Neuronal stem cell (in vitro differentiated cells): ENCODE measurements around the gene LRIG1.

Experiments used
- DNase-seq: peaks from one replicate; pipeline ENCODE4 v3.0.0-alpha.2; 2013; ENCODE audit warnings: low spot score
- H2AFZ ChIP-seq: one replicate; pipeline ENCODE4 v1.6.1; 2013; ENCODE audit warnings: mild to moderate bottlenecking, low read length, inconsistent platforms
- H2AK5ac ChIP-seq: 2 replicates; pipeline ENCODE4 v1.6.1; 2013; ENCODE audit warnings: low read depth, mild to moderate bottlenecking, inconsistent platforms, low read length, moderate library complexity, mixed read lengths
- H2BK120ac ChIP-seq: 2 replicates; pipeline ENCODE4 v1.6.1; 2013; ENCODE audit warnings: low read depth, mild to moderate bottlenecking, inconsistent platforms, low read length, moderate library complexity, mixed read lengths
- H2BK12ac ChIP-seq: one replicate; pipeline ENCODE4 v1.6.1; 2013; ENCODE audit warnings: low read length, inconsistent platforms
- H2BK15ac ChIP-seq: 2 replicates; pipeline ENCODE4 v1.6.1; 2013; ENCODE audit warnings: mild to moderate bottlenecking, low read length, inconsistent platforms, mixed read lengths
- H2BK5ac ChIP-seq: one replicate; pipeline ENCODE4 v1.6.1; 2013; ENCODE audit warnings: inconsistent platforms, mild to moderate bottlenecking, low read length, moderate library complexity
- H3K14ac ChIP-seq: one replicate; pipeline ENCODE4 v1.6.1; 2013; ENCODE audit warnings: low read length, inconsistent platforms
- H3K18ac ChIP-seq: 2 replicates; pipeline ENCODE4 v1.6.1; 2013; ENCODE audit warnings: low read length, inconsistent platforms
- H3K23ac ChIP-seq: 2 replicates; pipeline ENCODE4 v1.6.1; 2013; ENCODE audit warnings: low read depth, mild to moderate bottlenecking, mixed read lengths, low read length, inconsistent platforms; ENCODE audit not compliant: poor library complexity
- H3K27ac ChIP-seq: replicated peaks from 3 replicates; pipeline ENCODE4 v1.5.1; 2013; ENCODE audit warnings: low read length, inconsistent platforms
- H3K27me3 ChIP-seq, 3 experiments: 2 replicates each; pipeline ENCODE4 v1.6.1; 2013; ENCODE audit warnings: low read length in 3 of 3, mild to moderate bottlenecking in 2 of 3, inconsistent platforms in 1 of 3, low read depth in 1 of 3, mixed read lengths in 1 of 3, moderate library complexity in 1 of 3; ENCODE audit not compliant: control insufficient read depth in 3 of 3, insufficient read depth in 3 of 3
- H3K36me3 ChIP-seq, 2 donors: replicated peaks in 1 of 2; 2 replicates each; pipeline ENCODE4 v1.6.1; 2013; ENCODE audit warnings: low read length in 2 of 2; ENCODE audit not compliant: control insufficient read depth in 2 of 2, insufficient read depth in 2 of 2
- H3K4ac ChIP-seq: 2 replicates; pipeline ENCODE4 v1.6.1; 2013; ENCODE audit warnings: inconsistent platforms, mild to moderate bottlenecking, low read length, moderate library complexity
- H3K4me1 ChIP-seq, 2 donors: 1 replicate in 1 of 2; 2 replicates in 1 of 2; pipeline ENCODE4 v1.6.1; 2013; ENCODE audit warnings: low read length in 2 of 2, low read depth in 1 of 2; ENCODE audit not compliant: control insufficient read depth in 2 of 2, insufficient read depth in 1 of 2
- H3K4me2 ChIP-seq: one replicate; pipeline ENCODE4 v1.6.1; 2013; ENCODE audit warnings: mild to moderate bottlenecking, low read length, inconsistent platforms; ENCODE audit not compliant: insufficient read depth, poor library complexity, severe bottlenecking
- H3K4me3 ChIP-seq, 2 donors: 2 replicates each; pipeline ENCODE4 v1.5.1; 2013; ENCODE audit warnings: low read length in 2 of 2, mild to moderate bottlenecking in 2 of 2, inconsistent platforms in 1 of 2, moderate library complexity in 1 of 2
- H3K79me1 ChIP-seq: one replicate; pipeline ENCODE4 v1.6.1; 2013; ENCODE audit warnings: low read depth, mild to moderate bottlenecking, inconsistent platforms, low read length, moderate library complexity
- H3K9ac ChIP-seq: one replicate; pipeline ENCODE4 v1.6.1; 2013; ENCODE audit warnings: mild to moderate bottlenecking, low read depth, low read length, inconsistent platforms; ENCODE audit not compliant: poor library complexity
- H3K9me3 ChIP-seq, 2 donors: replicated peaks in 1 of 2; 2 replicates each; pipeline versions ENCODE3 to v1.6.1; 2013; ENCODE audit warnings: low read length in 2 of 2, mild to moderate bottlenecking in 2 of 2, inconsistent platforms in 1 of 2, low read depth in 1 of 2, mixed read lengths in 1 of 2, moderate library complexity in 1 of 2; ENCODE audit not compliant: control insufficient read depth in 2 of 2, insufficient read depth in 1 of 2
- H4K8ac ChIP-seq: one replicate; pipeline ENCODE4 v1.6.1; 2013; ENCODE audit warnings: low read depth, mild to moderate bottlenecking, inconsistent platforms, low read length, moderate library complexity
- H4K91ac ChIP-seq: one replicate; pipeline ENCODE4 v1.6.1; 2013; ENCODE audit warnings: low read length, low read depth, mild to moderate bottlenecking, inconsistent platforms; ENCODE audit not compliant: poor library complexity
- WGBS, 2 donors: extraction: QIAGEN DNeasy Blood & Tissue Kit; methylation state at CpG; one replicate each; pipeline ENCODE4 v1.1.7; 2013; ENCODE audit warnings: missing lambda C conversion rate in 2 of 2, mixed read lengths in 1 of 2; ENCODE audit not compliant: insufficient read length in 2 of 2, insufficient replicate concordance in 1 of 2; ENCODE audit errors: extremely low coverage in 2 of 2; 5-methylcytosine and 5-hydroxymethylcytosine counted together

LRIG1 gene

DNA sequence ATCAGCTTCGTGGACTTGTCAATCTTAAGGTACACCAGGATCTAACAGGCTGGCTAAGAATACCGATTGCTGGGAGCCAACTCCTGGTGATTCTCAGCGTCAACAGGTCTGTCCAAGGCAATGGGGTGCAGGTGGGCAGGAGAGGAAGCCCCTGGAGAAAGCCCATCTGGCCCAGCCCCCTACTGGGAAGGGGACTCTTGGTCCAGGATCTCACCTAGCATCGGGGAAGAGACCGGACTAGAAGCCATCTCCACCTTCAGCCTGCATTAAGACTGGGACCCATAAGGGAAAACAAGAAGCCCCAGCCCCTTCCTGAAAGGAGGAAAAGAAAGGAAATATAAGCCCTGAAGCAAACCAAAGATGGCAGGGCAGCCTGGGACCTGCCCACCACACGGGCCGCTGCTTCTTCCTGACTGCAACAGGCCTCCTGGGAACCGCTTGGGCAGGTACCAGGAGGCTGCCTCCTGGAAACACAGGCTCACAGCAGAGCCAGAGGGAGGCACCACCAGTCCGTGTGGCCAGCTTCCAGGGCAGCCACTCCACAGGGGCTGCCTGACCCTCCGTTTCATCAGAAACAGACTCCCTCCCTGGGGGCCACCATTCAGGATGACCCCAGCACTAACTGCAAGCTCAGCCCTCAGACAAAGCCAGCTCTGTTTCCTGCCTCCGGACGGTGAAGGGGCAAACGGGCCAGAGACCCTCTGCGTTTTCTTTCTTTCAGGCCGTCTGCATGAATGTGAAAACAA is 100.2 kb downstream of the LRIG1 start:
- Histone ChIP-seq H4K8ac (no peak overlapping the region), H3K23ac (no peak overlapping the region), H4K91ac (no peak overlapping the region), H2BK12ac (no peak overlapping the region), H3K14ac (no peak overlapping the region), H3K4ac (no peak overlapping the region), H3K79me1 (peaks cover 22% of the 10 kb centered on the region), H3K9me3 (no peaks in the 10 kb centered on the region), H2AFZ (no peak overlapping the region), H3K18ac (no peak overlapping the region), H3K9ac (no peak overlapping the region), H3K4me2 (no peak overlapping the region), H2BK5ac (no peak overlapping the region), H3K27ac (peak overlapping the region; percentile 50), H3K4me1 (peaks cover 29 to 34% of the 10 kb centered on the region in 2 donors), H2BK120ac (no peak overlapping the region), H2AK5ac (no peak overlapping the region), H3K27me3 (no peaks in the 10 kb centered on the region), H2BK15ac (no peak overlapping the region), H3K36me3 (peaks cover 74 to 90% of the 10 kb centered on the region in 2 donors), H3K4me3 (no peak overlapping the region)
- DNase-seq: peak; percentile 18
- no CpG with 5 or more reads among the region's 15 CpGs for WGBS, 2 donors

DNA sequence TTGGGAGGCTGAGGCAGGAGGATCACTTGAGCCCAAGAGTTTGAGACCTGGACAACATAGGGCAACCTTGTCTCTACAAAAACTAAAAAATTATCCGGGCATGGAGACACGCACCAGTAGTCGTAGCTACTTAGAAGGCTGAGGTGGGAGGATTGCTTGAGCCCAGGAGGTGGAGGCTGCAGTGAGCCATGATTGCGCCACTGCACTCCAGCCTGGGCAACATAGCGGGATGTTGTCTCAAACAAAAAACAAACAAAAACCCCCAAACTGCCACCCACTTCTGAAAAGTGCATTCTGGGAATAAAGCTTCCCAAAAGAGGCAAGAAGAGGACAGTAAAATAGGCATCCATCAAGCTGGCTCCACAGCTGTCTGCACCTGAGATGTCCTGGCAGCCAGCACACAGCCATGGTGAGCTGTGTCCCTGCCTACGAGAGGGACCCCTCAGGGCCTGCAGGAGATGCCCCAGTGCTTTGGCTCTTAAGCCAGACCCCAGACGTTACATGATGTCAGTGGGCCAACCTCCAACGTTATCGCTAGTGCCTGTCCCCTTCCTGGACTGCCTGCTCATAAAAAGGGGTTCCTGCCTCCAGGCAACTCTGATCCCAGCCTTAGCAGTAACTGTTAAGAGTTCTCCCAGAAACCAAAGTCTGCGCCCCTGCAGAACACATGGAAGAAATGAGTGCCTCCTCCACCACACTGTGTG is 101.1 kb downstream of the LRIG1 start:
- H3K27ac ChIP-seq: no peak overlapping the region

DNA sequence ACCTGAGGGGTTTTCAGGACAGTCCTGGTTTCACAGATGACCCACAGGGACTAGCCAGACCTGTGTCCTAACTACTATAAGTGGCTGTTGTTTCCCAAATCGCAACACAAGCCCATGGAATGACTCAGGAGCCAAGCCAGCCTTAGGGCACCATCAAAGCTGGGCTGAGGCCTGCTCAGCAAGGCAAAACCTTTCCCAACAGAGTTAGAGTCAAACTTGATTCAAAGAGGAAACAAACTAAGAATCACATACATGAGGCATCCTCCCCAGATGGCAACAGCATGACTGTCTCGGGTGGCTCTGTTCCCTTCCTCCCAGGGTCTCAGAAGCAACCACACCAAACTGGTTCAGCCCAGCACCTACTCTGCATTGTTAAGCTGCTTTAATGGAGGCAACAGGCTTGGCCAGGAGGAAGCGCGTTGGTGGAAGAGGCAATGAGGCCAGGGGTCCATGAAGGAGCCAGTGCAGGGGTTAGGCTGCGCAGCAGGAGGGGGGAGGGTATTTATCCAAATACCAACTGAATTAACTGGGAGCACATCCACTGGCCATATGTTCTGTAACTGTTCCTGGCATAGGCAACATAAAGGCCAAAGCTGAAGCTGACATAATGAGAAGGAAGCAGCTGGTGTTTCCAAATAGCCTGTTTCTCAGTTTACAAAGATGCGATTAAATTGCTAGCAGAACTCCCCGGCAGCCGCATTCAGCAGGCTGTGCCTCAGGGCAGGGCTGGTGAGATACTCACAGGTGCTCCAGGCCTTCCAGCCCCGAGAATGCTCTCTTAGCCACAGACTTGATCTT is 102.4 kb downstream of the LRIG1 start:
- peaks cover 23 to 29% of the 10 kb centered on the region in 2 donors for H3K4me1 ChIP-seq
- peaks cover 70 to 90% of the 10 kb centered on the region in 2 donors for H3K36me3 ChIP-seq
- H3K4ac ChIP-seq: no peak overlapping the region
- peaks cover 20% of the 10 kb centered on the region for H3K79me1 ChIP-seq
- H2BK15ac ChIP-seq: no peak overlapping the region
- no peak overlapping the region for H2AFZ ChIP-seq
- H3K27me3 ChIP-seq: no peaks in the 10 kb centered on the region
- H2BK12ac ChIP-seq: no peak overlapping the region
- H3K4me2 ChIP-seq: no peak overlapping the region
- no peak overlapping the region for H3K18ac ChIP-seq
- no peak overlapping the region for H4K8ac ChIP-seq
- H2BK120ac ChIP-seq: no peak overlapping the region
- no peak for DNase-seq
- peak overlapping the region; percentile 4 for H3K23ac ChIP-seq
- no peak overlapping the region for H4K91ac ChIP-seq
- no peaks in the 10 kb centered on the region for H3K9me3 ChIP-seq
- H3K4me3 ChIP-seq: no peak overlapping the region
- no peak overlapping the region for H3K9ac ChIP-seq
- no peak overlapping the region for H2BK5ac ChIP-seq
- WGBS, 2 donors: no CpG with 5 or more reads among the region's 9 CpGs
- no peak overlapping the region for H2AK5ac ChIP-seq
- H3K14ac ChIP-seq: peak overlapping the region; percentile 5
- no peak overlapping the region for H3K27ac ChIP-seq

More for the DNA sequence above, 101.1 kb downstream of the LRIG1 start:
- no peak for DNase-seq
- WGBS, 2 donors: no CpG with 5 or more reads among the region's 10 CpGs
- H3K9ac ChIP-seq: no peak overlapping the region
- H3K79me1 ChIP-seq: peaks cover 21% of the 10 kb centered on the region
- no peak overlapping the region for H4K91ac ChIP-seq
- no peaks in the 10 kb centered on the region for H3K9me3 ChIP-seq
- H3K36me3 ChIP-seq: peaks cover 74 to 90% of the 10 kb centered on the region in 2 donors
- no peak overlapping the region for H3K4ac ChIP-seq
- H3K18ac ChIP-seq: no peak overlapping the region
- H2BK15ac ChIP-seq: no peak overlapping the region
- no peak overlapping the region for H2AFZ ChIP-seq
- no peak overlapping the region for H2BK120ac ChIP-seq
- H3K4me3 ChIP-seq: no peak overlapping the region
- H3K27me3 ChIP-seq: no peaks in the 10 kb centered on the region
- H2BK5ac ChIP-seq: no peak overlapping the region
- peaks cover 28 to 29% of the 10 kb centered on the region in 2 donors for H3K4me1 ChIP-seq
- H3K14ac ChIP-seq: no peak overlapping the region
- H2BK12ac ChIP-seq: no peak overlapping the region
- no peak overlapping the region for H3K4me2 ChIP-seq
- no peak overlapping the region for H3K23ac ChIP-seq
- H4K8ac ChIP-seq: no peak overlapping the region
- H2AK5ac ChIP-seq: no peak overlapping the region

DNA sequence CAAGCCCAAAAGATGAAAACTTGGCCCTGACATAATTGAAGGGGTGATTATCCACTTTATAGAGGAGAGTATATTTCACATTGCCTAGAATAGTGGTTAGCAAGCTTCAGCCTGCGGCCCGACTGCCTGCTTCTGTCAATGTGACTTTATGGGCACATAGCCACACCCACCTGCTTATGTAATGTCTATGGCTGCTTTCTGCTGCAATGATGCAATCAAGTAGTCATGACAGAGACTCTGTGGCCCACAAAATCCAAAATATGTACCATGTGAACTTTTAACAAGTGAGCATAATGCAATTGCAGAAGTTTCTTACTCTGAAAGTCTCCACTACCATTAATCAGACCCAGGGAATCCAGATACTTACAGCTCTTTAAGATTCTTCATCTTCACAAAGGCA is 103.1 kb downstream of the LRIG1 start:
- Histone ChIP-seq H3K27me3 (no peaks in the 10 kb centered on the region), H3K36me3 (peaks cover 72 to 90% of the 10 kb centered on the region in 2 donors), H2BK5ac (no peak overlapping the region), H2BK120ac (no peak overlapping the region), H4K8ac (no peak overlapping the region), H3K4me3 (no peak overlapping the region), H3K9me3 (no peaks in the 10 kb centered on the region), H3K14ac (no peak overlapping the region), H3K4me1 (peaks cover 20 to 26% of the 10 kb centered on the region in 2 donors), H3K4ac (no peak overlapping the region), H3K18ac (no peak overlapping the region), H2BK12ac (no peak overlapping the region), H3K4me2 (no peak overlapping the region), H2AFZ (no peak overlapping the region), H4K91ac (no peak overlapping the region), H3K9ac (no peak overlapping the region), H2BK15ac (no peak overlapping the region), H3K27ac (no peak overlapping the region), H3K79me1 (peaks cover 18% of the 10 kb centered on the region), H3K23ac (no peak overlapping the region), H2AK5ac (no peak overlapping the region)
- DNase-seq: no peak
- WGBS, 2 donors: no CpG with 5 or more reads among the region's 2 CpGs
